T-cell (primary cell): Measurements from ENCODE around the gene TRMT6. TPM values are rescaled to one million over a fixed set of nuclear protein-coding genes. Genes with fewer than 3 reads are reported as not detected.
A peak's percentile ranks its signal among the peaks of the same experiment; 100 is the strongest.

Experiments used
- ATAC-seq, 4 experiments: fragments of 200-7000 bp in 3 of 4; fragments of 150-1000 bp in 1 of 4; cut with Tn5 transposase; replicated peaks in 1 of 4; 1 replicate in 3 of 4; 2 replicates in 1 of 4; pipeline ENCODE4 v1.10.0; 2021; ENCODE audit warnings: moderate library complexity in 3 of 4, mild to moderate bottlenecking in 2 of 4, moderate number of reproducible peaks in 1 of 4
- CTCF ChIA-PET, 2 donors: fragments of 300-600 bp; sonication (Branson Sonifier 250); formaldehyde crosslinking; loops; one replicate each; lab custom pipeline; 2022; ENCODE audit warnings: antibody characterized with exemption in 2 of 2; lab: Charles Lee
- POLR2A ChIA-PET, 2 donors: fragments of 300-600 bp; sonication (Branson Sonifier 250); formaldehyde crosslinking; loops; one replicate each; lab custom pipeline; 2022; ENCODE audit warnings: antibody characterized with exemption in 2 of 2; lab: Charles Lee
- DNase-seq, 35 experiments: peaks; one replicate each; pipeline versions ENCODE4 v3.0.0 to v3.0.0-alpha.2; 2013 to 2023
- H3K27ac ChIP-seq: one replicate; pipeline ENCODE4 v1.5.1; 2013; ENCODE audit warnings: low read length
- H3K27me3 ChIP-seq, 2 experiments: replicated peaks in 1 of 2; 1 replicate in 1 of 2; 2 replicates in 1 of 2; pipeline versions ENCODE4 v1.6.1 to v1.7.0; 2013; ENCODE audit warnings: low read length in 1 of 2, mixed read lengths in 1 of 2; ENCODE audit not compliant: control insufficient read depth in 2 of 2, insufficient read depth in 2 of 2; ENCODE audit errors: extremely low read depth in 1 of 2
- H3K36me3 ChIP-seq, 2 donors: 1 replicate in 1 of 2; 2 replicates in 1 of 2; pipeline versions ENCODE4 v1.6.1 to v1.7.0; 2013; ENCODE audit warnings: low read length in 1 of 2; ENCODE audit not compliant: control insufficient read depth in 2 of 2, insufficient read depth in 1 of 2; ENCODE audit errors: extremely low read depth in 1 of 2
- H3K4me1 ChIP-seq, 2 experiments: 1 replicate in 1 of 2; 2 replicates in 1 of 2; pipeline versions ENCODE4 v1.6.1 to v1.7.0; 2013; ENCODE audit warnings: low read length in 2 of 2, mixed read lengths in 1 of 2; ENCODE audit not compliant: insufficient read depth in 2 of 2, control insufficient read depth in 1 of 2; ENCODE audit errors: extremely low read depth in 1 of 2
- H3K4me3 ChIP-seq, 2 donors: 1 replicate in 1 of 2; 2 replicates in 1 of 2; pipeline versions ENCODE4 v1.5.1 to v1.7.0; 2013; ENCODE audit warnings: mild to moderate bottlenecking in 2 of 2, low read length in 1 of 2, moderate library complexity in 1 of 2; ENCODE audit not compliant: control insufficient read depth in 1 of 2; ENCODE audit errors: extremely low read depth in 1 of 2
- H3K9me3 ChIP-seq: 2 replicates; pipeline ENCODE4 v1.7.0; 2013
- H3K27ac Mint-ChIP-seq, 2 donors: one replicate each; pipeline ENCODE4 v1.8.0; 2020 to 2021; ENCODE audit warnings: mild to moderate bottlenecking in 2 of 2, mixed read lengths in 2 of 2
- H3K27me3 Mint-ChIP-seq, 2 donors: one replicate each; pipeline ENCODE4 v1.8.0; 2021 to 2022; ENCODE audit warnings: mixed read lengths in 2 of 2
- H3K36me3 Mint-ChIP-seq: one replicate; pipeline ENCODE4 v1.8.0; 2021; ENCODE audit warnings: mixed read lengths
- H3K4me1 Mint-ChIP-seq, 3 donors: one replicate each; pipeline ENCODE4 v1.8.0; 2020 to 2022; ENCODE audit warnings: mixed read lengths in 3 of 3, mild to moderate bottlenecking in 1 of 3
- H3K4me3 Mint-ChIP-seq, 3 donors: one replicate each; pipeline ENCODE4 v1.8.0; 2020 to 2022; ENCODE audit warnings: mild to moderate bottlenecking in 3 of 3, mixed read lengths in 3 of 3, moderate library complexity in 3 of 3
- H3K9me3 Mint-ChIP-seq, 3 donors: one replicate each; pipeline ENCODE4 v1.8.0; 2020 to 2022; ENCODE audit warnings: mixed read lengths in 3 of 3
- WGBS: methylation state at CpG from one replicate; pipeline ENCODE4 v1.1.5; 2013; ENCODE audit warnings: missing lambda C conversion rate; ENCODE audit not compliant: insufficient coverage; 5-methylcytosine and 5-hydroxymethylcytosine counted together
- total RNA-seq, 35 experiments: library from RNA in 6 of 35; stranded (reverse) in 6 of 35; fragments of 120-200 nt in 1 of 35; gene quantifications; one replicate each; pipeline versions ENCODE4 v1.2.1 to v1.2.4 and lab custom pipeline; 2013 to 2026

TRMT6 gene
- total RNA-seq, 5 donors from 2014 or later (not counting 1 experiment from before 2014, with no cell fraction given) = 9.4 to 14.6 (median 13.6) TPM

DNA sequence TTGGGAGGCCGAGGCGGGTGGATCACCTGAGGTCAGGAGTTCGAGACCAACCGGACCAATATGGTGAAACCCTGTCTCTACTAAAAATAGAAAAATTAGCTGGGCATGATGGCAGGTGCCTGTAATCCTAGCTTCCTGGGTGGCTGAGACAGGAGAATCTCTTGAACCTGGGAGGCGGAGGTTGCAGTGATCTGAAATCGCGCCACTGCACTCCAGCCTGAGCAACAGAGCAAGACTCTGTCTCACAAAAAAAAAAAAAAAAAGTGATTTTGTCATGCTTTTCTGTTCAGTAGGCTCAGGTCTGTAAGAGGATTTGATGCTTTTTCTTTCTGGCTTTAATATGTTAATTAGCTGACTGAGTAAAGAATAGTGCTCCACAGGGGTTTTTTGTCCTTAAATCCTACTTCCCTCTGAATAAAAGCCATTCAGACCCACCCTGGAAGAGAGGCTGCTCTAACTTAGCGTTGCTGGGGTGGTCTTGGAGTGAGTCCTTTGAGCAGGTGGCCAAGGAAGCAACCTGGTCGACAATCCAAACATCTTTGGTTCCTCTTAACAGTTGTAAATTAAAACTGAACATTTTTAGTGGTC, 19.1 kb upstream of the TRMT6 start:
- Histone ChIP-seq H3K27me3 (no peaks in the 10 kb centered on the region), H3K36me3 (peaks cover 0 to 25% of the 10 kb centered on the region in 2 donors), H3K27ac (no peak overlapping the region), H3K4me1 (no peaks in the 10 kb centered on the region), H3K9me3 (no peaks in the 10 kb centered on the region), H3K4me3 (no peak overlapping the region)
- H3K27me3 Mint-ChIP-seq = no peaks in the 10 kb centered on the region
- ChIA-PET POLR2A (interaction anchor here in 1 of 2 donors (0.7 kb wide), 1 partner anchor 45 kb away, joined by 3 read pairs; no protein-coding TSS in a partner anchor), CTCF (no interaction called here)
- WGBS = 99% methylated on average over 7 of the region's 9 CpGs
- no peaks in the 10 kb centered on the region for H3K4me1 Mint-ChIP-seq
- no peaks in the 10 kb centered on the region for H3K9me3 Mint-ChIP-seq
- H3K4me3 Mint-ChIP-seq = no peak overlapping the region
- H3K27ac Mint-ChIP-seq = no peak overlapping the region
- no peak for ATAC-seq
- peaks cover 44% of the 10 kb centered on the region for H3K36me3 Mint-ChIP-seq
- DNase-seq = no peak

DNA sequence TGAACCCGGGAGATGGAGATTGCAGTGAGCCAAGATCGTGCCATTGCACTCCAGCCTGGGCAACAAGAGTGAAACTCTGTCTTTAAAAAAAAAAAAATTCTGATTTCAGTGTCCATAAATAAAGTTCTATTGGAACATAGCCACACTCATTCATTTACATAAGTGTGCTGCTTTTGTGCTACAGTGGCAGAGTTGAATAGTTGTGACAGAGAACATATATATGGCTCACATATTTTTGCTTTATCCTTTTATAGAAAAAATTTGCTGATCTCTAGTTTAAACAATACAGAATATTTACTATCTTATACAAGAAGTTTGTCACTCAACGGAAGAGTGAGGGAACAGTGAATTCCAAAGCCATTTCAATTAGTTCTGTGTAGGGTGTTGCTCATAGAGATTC, 18.1 kb upstream of the TRMT6 start:
- ATAC-seq (no peak), DNase-seq (no peak)
- Histone ChIP-seq H3K27me3 (no peaks in the 10 kb centered on the region), H3K27ac (no peak overlapping the region), H3K4me3 (no peak overlapping the region), H3K4me1 (no peaks in the 10 kb centered on the region), H3K9me3 (no peaks in the 10 kb centered on the region), H3K36me3 (peaks cover 0 to 25% of the 10 kb centered on the region in 2 donors)
- ChIA-PET CTCF (no interaction called here), POLR2A (interaction anchor here in 1 of 2 donors (0.6 kb wide), 1 partner anchor 42 kb away, joined by 3 read pairs; no protein-coding TSS in a partner anchor)
- Mint-ChIP-seq H3K4me1 (no peaks in the 10 kb centered on the region), H3K9me3 (no peaks in the 10 kb centered on the region), H3K4me3 (no peak overlapping the region), H3K27ac (no peak overlapping the region), H3K36me3 (peaks cover 44% of the 10 kb centered on the region), H3K27me3 (no peaks in the 10 kb centered on the region)
- WGBS = 100% methylated on average over 1 of the region's 3 CpGs

DNA sequence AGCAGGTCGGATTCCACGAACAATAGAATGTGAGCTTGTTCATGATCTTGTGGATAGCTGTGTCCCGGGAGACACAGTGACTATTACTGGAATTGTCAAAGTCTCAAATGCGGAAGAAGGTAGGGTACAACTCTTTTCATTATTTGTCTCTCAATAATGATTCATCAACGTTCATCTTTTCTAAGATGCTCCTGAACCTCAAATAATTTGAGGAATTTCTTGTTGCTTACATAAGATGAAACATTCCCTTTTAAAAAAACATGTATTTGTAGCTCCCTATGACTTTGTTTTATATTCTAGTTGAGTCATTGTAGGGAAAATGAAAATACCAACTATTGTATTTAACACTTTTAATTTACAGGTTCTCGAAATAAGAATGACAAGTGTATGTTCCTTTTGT, 17.1 kb upstream of the TRMT6 start:
- ATAC-seq = no peak
- CTCF ChIA-PET = no interaction called here

DNA sequence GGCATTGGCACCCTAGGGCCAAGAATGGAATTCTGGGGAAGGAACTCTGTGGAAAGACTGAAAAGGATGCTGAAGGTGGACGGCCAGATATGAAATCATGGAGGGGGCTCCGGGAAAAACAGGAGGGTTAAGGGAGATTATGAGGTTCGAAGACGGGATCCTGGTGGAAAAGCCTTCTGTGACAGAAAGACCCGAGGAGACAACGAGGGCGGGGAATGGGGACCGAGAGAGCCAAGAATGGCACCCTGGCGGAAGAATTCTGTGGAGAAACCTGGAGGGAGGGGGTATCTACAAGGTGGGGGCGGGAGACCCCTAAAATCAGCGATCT, 426 bp downstream of the TRMT6 start:
- peaks cover 23% of the 10 kb centered on the region for H3K36me3 Mint-ChIP-seq
- CTCF ChIA-PET = no interaction called here
- DNase-seq = no peak
- peaks cover 29 to 47% (median 44%) of the 10 kb centered on the region in 3 donors for H3K4me1 Mint-ChIP-seq
- no peak for ATAC-seq
- H3K4me3 Mint-ChIP-seq = peak overlapping the region; percentile 90 to 97 (median 97)
- peak overlapping the region; percentile 89 to 96 for H3K27ac Mint-ChIP-seq
- no peaks in the 10 kb centered on the region for H3K27me3 Mint-ChIP-seq
- H3K27ac ChIP-seq = peak overlapping the region; percentile 39
- H3K4me3 ChIP-seq = peak overlapping the region; percentile 59 to 93
- H3K27me3 ChIP-seq = no peaks in the 10 kb centered on the region
- POLR2A ChIA-PET = no interaction called here
- H3K9me3 ChIP-seq = no peaks in the 10 kb centered on the region
- H3K9me3 Mint-ChIP-seq = no peaks in the 10 kb centered on the region
- H3K36me3 ChIP-seq = peaks cover 5 to 37% of the 10 kb centered on the region in 2 donors
- peaks cover 16 to 24% of the 10 kb centered on the region in 2 experiments for H3K4me1 ChIP-seq
- 1% methylated on average over 7 of the region's 11 CpGs for WGBS

More for the DNA sequence above, 17.1 kb upstream of the TRMT6 start:
- POLR2A ChIA-PET = no interaction called here
- no peaks in the 10 kb centered on the region for H3K9me3 ChIP-seq
- H3K36me3 ChIP-seq = peaks cover 0 to 25% of the 10 kb centered on the region in 2 donors
- Mint-ChIP-seq H3K36me3 (peaks cover 43% of the 10 kb centered on the region), H3K4me3 (no peak overlapping the region), H3K27me3 (no peaks in the 10 kb centered on the region), H3K9me3 (no peaks in the 10 kb centered on the region), H3K27ac (no peak overlapping the region), H3K4me1 (peaks cover 0 to 3% (median 0%) of the 10 kb centered on the region in 3 donors)
- WGBS = 100% methylated on average over 1 of the region's 6 CpGs
- no peak overlapping the region for H3K27ac ChIP-seq
- H3K27me3 ChIP-seq = no peaks in the 10 kb centered on the region
- no peak for DNase-seq
- H3K4me1 ChIP-seq = no peaks in the 10 kb centered on the region
- no peak overlapping the region for H3K4me3 ChIP-seq

DNA sequence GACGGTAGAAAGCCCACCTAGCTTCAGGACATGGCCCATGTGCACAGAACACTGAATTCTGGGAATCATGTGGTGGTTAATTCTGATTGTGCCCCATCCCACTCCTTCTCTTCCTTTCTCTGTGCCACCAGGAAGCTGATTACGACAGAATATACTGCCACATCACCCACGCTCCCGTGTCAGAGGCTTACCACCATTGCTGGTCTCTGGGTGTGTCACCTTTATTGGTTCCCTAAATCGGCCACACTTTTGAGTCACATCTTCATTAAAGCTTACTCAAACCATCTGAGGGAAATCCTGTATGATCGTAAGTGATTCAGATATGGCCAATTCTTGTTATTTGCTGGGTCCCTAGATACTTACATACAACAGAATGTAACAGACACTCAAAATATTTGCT, 3.1 kb downstream of the TRMT6 start:
- Mint-ChIP-seq H3K36me3 (peaks cover 27% of the 10 kb centered on the region), H3K27ac (peak overlapping the region in 1 of 2 donors; percentile 5), H3K27me3 (no peaks in the 10 kb centered on the region), H3K4me1 (peaks cover 29 to 47% (median 44%) of the 10 kb centered on the region in 3 donors), H3K9me3 (no peaks in the 10 kb centered on the region), H3K4me3 (no peak overlapping the region)
- peaks cover 11 to 53% of the 10 kb centered on the region in 2 donors for H3K36me3 ChIP-seq
- DNase-seq (peak in 2 of 35 experiments; percentile 3 to 26), ATAC-seq (no peak)
- POLR2A ChIA-PET = interaction anchor here in 1 of 2 donors (0.6 kb wide), 1 partner anchor 20 kb away, joined by 6 read pairs; no protein-coding TSS in a partner anchor
- no peak overlapping the region for H3K4me3 ChIP-seq
- H3K4me1 ChIP-seq = peaks cover 16 to 24% of the 10 kb centered on the region in 2 experiments
- no peak overlapping the region for H3K27ac ChIP-seq
- no peaks in the 10 kb centered on the region for H3K9me3 ChIP-seq
- CTCF ChIA-PET = no interaction called here
- H3K27me3 ChIP-seq = no peaks in the 10 kb centered on the region
- WGBS = 74% methylated on average over 4 of the region's 6 CpGs

DNA sequence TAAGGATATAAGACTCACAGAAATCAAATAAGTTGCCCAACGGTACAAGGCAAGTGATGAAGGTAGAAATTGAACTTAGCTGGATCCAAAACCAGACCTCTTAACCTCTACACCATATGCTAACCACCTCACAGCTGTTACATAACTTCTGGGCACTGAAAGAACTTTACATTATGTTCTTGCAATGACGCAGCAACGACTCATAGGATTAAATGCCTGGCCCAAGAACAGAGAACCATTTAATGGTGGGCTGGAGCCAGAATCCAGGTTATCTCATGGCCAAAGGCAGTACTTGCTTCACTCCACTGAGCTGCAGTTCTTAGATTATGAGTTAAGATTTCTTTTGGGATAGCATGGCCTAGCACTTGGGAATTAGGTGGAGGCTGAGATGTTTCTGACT, 4.4 kb downstream of the TRMT6 start:
- Histone ChIP-seq H3K9me3 (no peaks in the 10 kb centered on the region), H3K27me3 (no peaks in the 10 kb centered on the region), H3K36me3 (peaks cover 12 to 66% of the 10 kb centered on the region in 2 donors), H3K4me3 (no peak overlapping the region), H3K4me1 (peaks cover 10 to 22% of the 10 kb centered on the region in 2 experiments), H3K27ac (no peak overlapping the region)
- peaks cover 23 to 38% (median 33%) of the 10 kb centered on the region in 3 donors for H3K4me1 Mint-ChIP-seq
- 75% methylated on average over 2 of the region's 3 CpGs for WGBS
- H3K4me3 Mint-ChIP-seq = no peak overlapping the region
- no peaks in the 10 kb centered on the region for H3K9me3 Mint-ChIP-seq
- CTCF ChIA-PET = no interaction called here
- H3K27me3 Mint-ChIP-seq = no peaks in the 10 kb centered on the region
- POLR2A ChIA-PET = no interaction called here
- peaks cover 38% of the 10 kb centered on the region for H3K36me3 Mint-ChIP-seq
- ATAC-seq (no peak), DNase-seq (no peak)
- no peak overlapping the region for H3K27ac Mint-ChIP-seq
